Effector memory CD8-positive, alpha-beta T cell (primary cell): Measurements from ENCODE around the gene ATOX1.
A peak's percentile ranks its signal among the peaks of the same experiment; 100 is the strongest.

ENCODE experiments used
- ATAC-seq: fragments of 150-1000 bp; cut with Tn5 transposase; replicated peaks from 2 replicates; pipeline ENCODE4 v1.10.0; 2021; ENCODE audit warnings: mild to moderate bottlenecking, moderate library complexity
- DNase-seq, 3 experiments: peaks; one replicate each; pipeline ENCODE4 v3.0.0; 2021
- H3K27ac Mint-ChIP-seq, 2 donors: one replicate each; pipeline ENCODE4 v1.8.0; 2022; ENCODE audit warnings: mild to moderate bottlenecking in 2 of 2, mixed read lengths in 2 of 2, moderate library complexity in 2 of 2
- H3K27me3 Mint-ChIP-seq, 2 donors: one replicate each; pipeline ENCODE4 v1.8.0; 2022; ENCODE audit warnings: mixed read lengths in 2 of 2
- H3K36me3 Mint-ChIP-seq: one replicate; pipeline ENCODE4 v1.8.0; 2022; ENCODE audit warnings: mild to moderate bottlenecking, moderate library complexity, mixed read lengths; ENCODE audit not compliant: insufficient read depth
- H3K4me1 Mint-ChIP-seq, 2 donors: one replicate each; pipeline ENCODE4 v1.8.0; 2022; ENCODE audit warnings: low read depth in 2 of 2, mixed read lengths in 2 of 2
- H3K4me3 Mint-ChIP-seq, 2 donors: one replicate each; pipeline ENCODE4 v1.8.0; 2022; ENCODE audit warnings: mild to moderate bottlenecking in 2 of 2, mixed read lengths in 2 of 2, moderate library complexity in 2 of 2
- H3K9me3 Mint-ChIP-seq, 2 donors: one replicate each; pipeline ENCODE4 v1.8.0; 2022; ENCODE audit warnings: mixed read lengths in 2 of 2

The ATOX1 gene

GRCh38 chr5:151779531-151780125 lies 21.2 kb upstream of the ATOX1 start:
- Mint-ChIP-seq H3K4me1 (peaks cover 53 to 85% of the 10 kb centered on the region in 2 donors), H3K27ac (peak overlapping the region in 1 of 2 donors; percentile 42), H3K36me3 (peaks cover 39% of the 10 kb centered on the region), H3K27me3 (no peaks in the 10 kb centered on the region), H3K4me3 (peak overlapping the region; percentile 23 to 36), H3K9me3 (no peaks in the 10 kb centered on the region)
- ATAC-seq (no peak), DNase-seq (no peak)

DNA sequence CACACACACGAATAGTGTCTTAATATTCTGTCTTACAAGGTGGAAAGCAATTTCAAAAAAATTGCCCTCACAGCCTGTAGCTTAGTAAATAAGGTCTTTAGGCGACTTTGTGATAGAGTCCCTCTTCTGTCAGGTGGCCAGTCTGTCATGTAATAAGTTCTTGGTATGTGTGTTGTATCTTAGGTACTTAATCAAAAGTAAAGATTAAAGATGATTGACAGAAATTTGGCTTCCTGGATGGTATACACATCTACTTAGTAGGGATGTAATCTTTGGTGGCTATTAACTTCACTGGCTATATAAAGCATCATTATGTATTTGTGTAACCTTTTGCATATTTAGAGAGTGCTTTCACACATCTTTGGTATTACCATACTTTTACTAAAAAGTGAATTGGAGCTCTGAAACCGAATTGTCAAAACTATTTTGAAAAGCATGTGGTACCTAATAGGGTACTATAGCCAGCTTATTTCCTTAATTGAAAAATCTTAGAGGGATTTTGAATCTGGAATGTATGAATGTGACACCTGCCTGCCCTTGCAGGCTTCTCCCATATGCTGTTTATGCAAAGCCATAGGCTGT lies 16.7 kb upstream of the ATOX1 start:
- peaks cover 47% of the 10 kb centered on the region for H3K36me3 Mint-ChIP-seq
- DNase-seq (no peak), ATAC-seq (no peak)
- H3K4me1 Mint-ChIP-seq = peaks cover 52 to 72% of the 10 kb centered on the region in 2 donors
- no peaks in the 10 kb centered on the region for H3K9me3 Mint-ChIP-seq
- no peak overlapping the region for H3K4me3 Mint-ChIP-seq
- no peaks in the 10 kb centered on the region for H3K27me3 Mint-ChIP-seq
- peak overlapping the region; percentile 20 to 53 for H3K27ac Mint-ChIP-seq

DNA sequence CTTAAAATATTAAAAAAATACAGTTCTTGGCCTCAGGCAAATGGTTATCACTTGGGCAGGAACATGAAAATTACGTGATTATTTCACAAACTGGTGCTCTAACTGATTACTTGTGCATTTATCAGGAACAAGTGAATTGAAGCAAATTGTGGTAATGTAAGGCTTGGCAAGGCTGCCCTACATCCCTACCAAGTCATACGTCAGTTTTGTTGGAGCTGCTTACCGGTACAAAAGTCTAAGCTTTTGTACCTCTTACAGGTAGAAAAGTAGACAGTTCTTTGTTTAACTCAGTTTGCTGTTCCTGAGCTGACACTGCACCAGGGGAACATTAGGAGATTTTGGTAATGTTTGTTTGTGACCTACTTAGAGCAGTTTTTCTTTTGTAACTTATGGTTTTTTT lies 15.5 kb upstream of the ATOX1 start:
- ATAC-seq (no peak), DNase-seq (no peak)
- H3K9me3 Mint-ChIP-seq = no peaks in the 10 kb centered on the region
- H3K27me3 Mint-ChIP-seq = no peaks in the 10 kb centered on the region
- H3K4me1 Mint-ChIP-seq = peaks cover 42 to 62% of the 10 kb centered on the region in 2 donors
- H3K4me3 Mint-ChIP-seq = no peak overlapping the region
- H3K27ac Mint-ChIP-seq = no peak overlapping the region
- H3K36me3 Mint-ChIP-seq = peaks cover 45% of the 10 kb centered on the region

DNA sequence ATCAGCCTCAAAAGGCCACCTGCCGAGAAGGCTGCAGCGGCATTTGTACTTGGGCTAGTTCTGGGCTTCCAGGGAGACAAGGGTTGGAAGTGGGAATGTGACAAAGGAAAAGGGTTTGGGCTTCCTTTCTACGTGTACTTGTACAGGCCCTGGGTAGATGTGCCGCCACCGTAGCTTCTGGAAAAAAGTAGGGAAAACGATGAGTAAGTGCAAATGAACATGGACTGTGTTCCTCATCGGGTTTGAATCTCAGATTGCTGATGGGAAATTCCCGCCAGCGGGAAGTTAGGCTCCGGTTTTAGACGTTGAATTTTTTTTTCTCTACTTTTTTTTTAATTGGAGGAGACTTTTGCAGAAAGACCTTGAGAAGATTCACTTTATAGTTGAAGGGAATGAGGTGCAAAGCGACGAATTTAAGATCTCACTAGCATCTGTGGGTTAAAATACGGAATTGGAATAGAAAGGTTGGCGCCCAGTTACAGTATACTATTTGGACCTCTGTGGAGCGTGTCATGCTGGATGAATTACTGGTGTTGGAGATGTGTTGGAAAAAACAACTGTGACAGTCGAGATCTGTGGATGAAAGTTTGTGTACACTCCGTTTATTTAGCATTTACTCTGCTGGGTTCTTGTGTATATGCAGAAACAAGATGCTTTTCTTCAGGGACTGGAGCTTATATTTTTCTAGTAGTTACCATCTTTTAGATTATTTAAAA lies 14.6 kb upstream of the ATOX1 start:
- Mint-ChIP-seq H3K4me3 (no peak overlapping the region), H3K9me3 (no peaks in the 10 kb centered on the region), H3K36me3 (peaks cover 42% of the 10 kb centered on the region), H3K27me3 (no peaks in the 10 kb centered on the region), H3K27ac (no peak overlapping the region), H3K4me1 (peaks cover 39 to 53% of the 10 kb centered on the region in 2 donors)
- ATAC-seq (no peak), DNase-seq (no peak)

DNA sequence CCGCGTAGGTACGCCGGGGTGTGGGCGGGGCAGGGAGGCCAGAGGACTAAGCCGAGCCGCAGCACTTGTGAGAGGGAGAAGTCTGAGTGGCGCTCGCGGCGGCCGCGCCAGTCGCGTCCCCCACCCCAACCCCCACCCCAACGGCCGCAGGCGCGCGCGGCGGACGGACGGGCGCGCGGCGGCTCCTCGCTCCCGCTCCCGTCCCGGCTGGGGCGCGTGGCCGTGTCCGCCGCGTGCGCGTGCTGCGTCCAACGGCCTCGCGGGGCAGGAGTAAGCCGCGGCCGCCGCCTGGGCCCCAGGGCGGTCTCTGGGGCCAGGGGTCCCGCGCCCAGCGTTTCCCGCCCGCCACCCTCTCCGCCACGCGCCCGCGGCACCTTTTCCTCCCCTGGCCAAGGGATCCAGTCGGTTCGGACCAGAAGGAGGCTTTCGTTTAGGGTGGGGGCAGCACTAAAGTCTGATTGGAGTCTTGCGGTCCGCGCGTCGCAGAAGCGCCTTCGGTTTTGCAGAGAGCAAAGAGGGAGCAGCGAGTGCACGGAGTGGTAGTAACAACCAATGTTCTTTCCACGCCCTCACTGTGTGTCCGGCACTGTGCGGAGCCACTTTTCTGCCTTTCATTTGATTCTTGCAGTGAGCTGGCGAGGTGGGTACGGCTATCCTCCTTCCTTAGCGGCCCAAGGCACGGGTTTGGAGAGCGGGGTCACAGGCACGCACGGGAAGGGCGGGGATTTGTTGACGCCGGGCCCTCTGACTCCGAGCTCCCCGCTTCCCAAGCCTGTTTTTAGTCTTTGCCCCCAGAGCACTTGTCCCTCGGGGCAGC lies 13.8 kb upstream of the ATOX1 start:
- H3K27me3 Mint-ChIP-seq = no peaks in the 10 kb centered on the region
- ATAC-seq = peak; percentile 1
- H3K36me3 Mint-ChIP-seq = peaks cover 36% of the 10 kb centered on the region
- no peak overlapping the region for H3K27ac Mint-ChIP-seq
- H3K4me1 Mint-ChIP-seq = peaks cover 31 to 45% of the 10 kb centered on the region in 2 donors
- no peak overlapping the region for H3K4me3 Mint-ChIP-seq
- DNase-seq = peak; percentile 27 to 47 (median 39)
- no peaks in the 10 kb centered on the region for H3K9me3 Mint-ChIP-seq

GRCh38 chr5:151771259-151772028 lies 13.0 kb upstream of the ATOX1 start, which contains the start of gene G3BP1:
Gene G3BP1, plus strand, starts transcription at chr5:151771954. Its CDS starts 14,667 bp downstream, at chr5:151786621.
- Mint-ChIP-seq H3K27me3 (no peaks in the 10 kb centered on the region), H3K9me3 (no peaks in the 10 kb centered on the region), H3K27ac (no peak within 1 kb of the TSS), H3K4me1 (peaks cover 27 to 38% of the 10 kb centered on the region in 2 donors), H3K36me3 (peaks cover 31% of the 10 kb centered on the region), H3K4me3 (no peak within 1 kb of the TSS)
- DNase-seq (peak; percentile 98 to 99 (median 99)), ATAC-seq (peak; percentile 74)

- Mint-ChIP-seq H3K36me3 (peaks cover 25% of the 10 kb centered on the region), H3K4me1 (peaks cover 20 to 31% of the 10 kb centered on the region in 2 donors), H3K27ac (no peak overlapping the region), H3K27me3 (no peaks in the 10 kb centered on the region), H3K4me3 (no peak overlapping the region), H3K9me3 (no peaks in the 10 kb centered on the region)
- ATAC-seq = peak; percentile 12
- DNase-seq = no peak
Measured at GRCh38 chr5:151770383-151771258, 12.2 kb upstream of the ATOX1 start.

DNA sequence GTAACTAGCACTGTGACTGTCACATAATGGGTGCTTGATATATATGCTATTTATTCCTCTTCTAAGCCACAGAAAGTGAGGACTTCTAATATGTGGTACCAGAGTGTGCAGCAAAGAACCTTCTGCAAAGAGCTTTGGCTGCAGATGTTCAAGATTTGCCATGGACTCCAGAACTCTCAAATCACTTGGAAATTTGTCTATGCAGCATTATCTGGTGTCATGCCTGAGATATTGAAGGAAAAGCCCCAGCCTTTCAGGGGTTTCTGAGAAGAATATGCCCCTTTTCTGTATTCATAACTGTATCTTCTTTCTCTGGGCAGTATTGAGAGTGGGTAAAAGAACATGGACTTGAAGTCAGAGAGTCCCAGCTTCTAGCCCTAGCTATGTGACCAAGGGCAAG lies 8.5 kb upstream of the ATOX1 start:
- Mint-ChIP-seq H3K36me3 (peaks cover 10% of the 10 kb centered on the region), H3K27me3 (no peaks in the 10 kb centered on the region), H3K4me3 (no peak overlapping the region)

DNA sequence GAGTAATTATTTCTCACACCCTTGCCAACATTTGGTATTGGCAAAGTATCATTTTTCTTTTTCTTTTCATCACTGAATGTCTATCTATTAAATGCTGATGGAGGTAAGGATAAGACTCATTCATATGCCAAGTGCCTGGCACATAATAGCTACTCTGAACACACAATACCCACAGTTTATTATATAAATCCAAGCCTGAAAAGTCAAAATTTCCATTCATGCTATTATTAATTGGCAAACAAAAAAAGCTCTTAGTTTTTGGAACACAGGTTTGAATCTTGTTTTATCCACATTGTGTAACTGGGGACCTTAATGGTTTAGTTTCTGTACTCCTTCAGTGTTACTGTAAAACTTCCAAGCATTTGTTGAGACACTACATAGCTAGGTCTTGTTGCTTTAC lies 6.4 kb upstream of the ATOX1 start:
- Mint-ChIP-seq H3K4me3 (no peak overlapping the region), H3K9me3 (no peaks in the 10 kb centered on the region), H3K4me1 (no peaks in the 10 kb centered on the region), H3K27ac (no peak overlapping the region), H3K27me3 (no peaks in the 10 kb centered on the region), H3K36me3 (peaks cover 5% of the 10 kb centered on the region)
- DNase-seq (no peak), ATAC-seq (no peak)

More for the DNA sequence above, 8.5 kb upstream of the ATOX1 start:
- DNase-seq (no peak), ATAC-seq (no peak)
- Mint-ChIP-seq H3K27ac (no peak overlapping the region), H3K4me1 (peaks cover 0 to 5% of the 10 kb centered on the region in 2 donors), H3K9me3 (no peaks in the 10 kb centered on the region)

DNA sequence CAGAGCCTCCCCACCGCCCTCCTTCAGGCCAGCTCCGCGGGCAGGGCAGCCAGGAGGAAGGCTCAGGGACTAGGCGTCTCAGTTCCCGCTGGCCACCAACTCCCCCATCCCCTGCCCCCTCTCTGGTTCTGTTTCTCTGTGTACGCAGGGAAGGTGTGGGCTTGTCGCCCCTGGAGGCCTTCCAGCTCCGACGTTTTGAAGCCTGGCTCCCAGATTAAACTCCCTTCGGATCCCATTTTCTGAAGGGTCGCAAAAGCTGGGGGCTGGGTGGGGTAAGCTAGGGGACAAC lies 346 bp downstream of the ATOX1 start:
- Mint-ChIP-seq H3K27ac (peak overlapping the region; percentile 90 to 97), H3K36me3 (peaks cover 15% of the 10 kb centered on the region), H3K4me1 (peaks cover 25 to 37% of the 10 kb centered on the region in 2 donors), H3K4me3 (peak overlapping the region; percentile 93 to 96), H3K9me3 (no peaks in the 10 kb centered on the region), H3K27me3 (no peaks in the 10 kb centered on the region)
- DNase-seq (no peak), ATAC-seq (peak; percentile 18)

- no peaks in the 10 kb centered on the region for H3K27me3 Mint-ChIP-seq
- no peaks in the 10 kb centered on the region for H3K9me3 Mint-ChIP-seq
- H3K27ac Mint-ChIP-seq = peak overlapping the region; percentile 90 to 97
- H3K36me3 Mint-ChIP-seq = peaks cover 12% of the 10 kb centered on the region
- H3K4me3 Mint-ChIP-seq = peak overlapping the region; percentile 93 to 96
- peak; percentile 50 for ATAC-seq
- peaks cover 25 to 37% of the 10 kb centered on the region in 2 donors for H3K4me1 Mint-ChIP-seq
- DNase-seq = peak in 1 of 3 experiments; percentile 19
Measured at GRCh38 chr5:151757233-151758140, 944 bp downstream of the ATOX1 start.
